ENCODE results near the gene ZNF318.

- TF ChIP-seq EZH2 (optimal IDR thresholded peaks at IDR 0.05; ENCODE audit: low read depth, low read length): no peak
- TF ChIP-seq, protein P1, sequence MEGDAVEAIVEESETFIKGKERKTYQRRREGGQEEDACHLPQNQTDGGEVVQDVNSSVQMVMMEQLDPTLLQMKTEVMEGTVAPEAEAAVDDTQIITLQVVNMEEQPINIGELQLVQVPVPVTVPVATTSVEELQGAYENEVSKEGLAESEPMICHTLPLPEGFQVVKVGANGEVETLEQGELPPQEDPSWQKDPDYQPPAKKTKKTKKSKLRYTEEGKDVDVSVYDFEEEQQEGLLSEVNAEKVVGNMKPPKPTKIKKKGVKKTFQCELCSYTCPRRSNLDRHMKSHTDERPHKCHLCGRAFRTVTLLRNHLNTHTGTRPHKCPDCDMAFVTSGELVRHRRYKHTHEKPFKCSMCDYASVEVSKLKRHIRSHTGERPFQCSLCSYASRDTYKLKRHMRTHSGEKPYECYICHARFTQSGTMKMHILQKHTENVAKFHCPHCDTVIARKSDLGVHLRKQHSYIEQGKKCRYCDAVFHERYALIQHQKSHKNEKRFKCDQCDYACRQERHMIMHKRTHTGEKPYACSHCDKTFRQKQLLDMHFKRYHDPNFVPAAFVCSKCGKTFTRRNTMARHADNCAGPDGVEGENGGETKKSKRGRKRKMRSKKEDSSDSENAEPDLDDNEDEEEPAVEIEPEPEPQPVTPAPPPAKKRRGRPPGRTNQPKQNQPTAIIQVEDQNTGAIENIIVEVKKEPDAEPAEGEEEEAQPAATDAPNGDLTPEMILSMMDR (IDR thresholded peaks at IDR 0.05; ENCODE audit: low read length): no peak
- no peak for TF ChIP-seq EZH2phosphoT487 (IDR thresholded peaks at IDR 0.05; ENCODE audit: low read length)
Observed at GRCh38 chr6:43361269-43361668, 8.2 kb downstream of the ZNF318 start.

Measured in MM.1S (cell line).